ENCODE results near the gene NR4A1. TPM values are rescaled to one million over a fixed set of nuclear protein-coding genes. Genes with fewer than 3 reads are reported as not detected.

Gene NR4A1
- polyA plus RNA-seq, 1 of the 3 experiments (the other 2 are of a cell fraction): 120 TPM

GRCh38 chr12:52014567-52015530 is 36.4 kb upstream of the NR4A1 start:
- POLR2A ChIA-PET: no interaction called here
- Histone ChIP-seq H3K36me3 (replicated peaks in 1 of 2; ENCODE audit: control insufficient read depth in 1 of 2, insufficient read depth in 2 of 2, low read length in 1 of 2) (no peaks in the 10 kb centered on the region), H4K20me1 (ENCODE audit: insufficient read depth) (no peaks in the 10 kb centered on the region), H2AFZ (ENCODE audit: low read depth) (no peak overlapping the region), H3K4me1 (ENCODE audit: control insufficient read depth in 1 of 2, insufficient read depth in 2 of 2, low read depth in 1 of 2, low read length in 1 of 2) (peaks cover 0 to 21% of the 10 kb centered on the region in 2 experiments; a peak in 2 of 4 replicates), H3K27me3 (ENCODE audit: insufficient read depth) (no peaks in the 10 kb centered on the region), H3K27ac (ENCODE audit: low read depth in 2 of 2, low read length in 1 of 2) (no peak overlapping the region), H3K9me3 (no peaks in the 10 kb centered on the region), H3K9ac (no peak overlapping the region), H3K4me3 (ENCODE audit: low read depth in 2 of 2, low read length in 1 of 2) (no peak overlapping the region), H3K4me2 (no peak overlapping the region), H3K9me2 (no peaks in the 10 kb centered on the region), H3K79me2 (ENCODE audit: insufficient read depth) (no peaks in the 10 kb centered on the region), H3F3A (replicated peaks; ENCODE audit: insufficient read depth) (no peaks in the 10 kb centered on the region)
- DNase-seq: no peak
- TF ChIP-seq EP300 (IDR thresholded peaks at IDR 0.05; ENCODE audit: borderline replicate concordance in 1 of 2, low read depth in 1 of 2, low read length in 1 of 2) (no peak), NRF1 (IDR thresholded peaks at IDR 0.05; ENCODE audit: low read depth, low read length) (no peak), RAD21 (IDR thresholded peaks at IDR 0.05; ENCODE audit: low read length) (no peak), YY1 (IDR thresholded peaks at IDR 0.05; ENCODE audit: low read depth) (no peak), RXRA (IDR thresholded peaks at IDR 0.05; ENCODE audit: borderline replicate concordance, low read depth) (no peak), SIN3A (IDR thresholded peaks at IDR 0.05; ENCODE audit: borderline replicate concordance, low read depth, low read length) (no peak), NFIC (IDR thresholded peaks at IDR 0.05; ENCODE audit: borderline replicate concordance) (no peak), EZH2phosphoT487 (IDR thresholded peaks at IDR 0.05; ENCODE audit: borderline replicate concordance, low read depth) (no peak), CTCF (IDR thresholded peaks at IDR 0.05) (no peak)
- WGBS (ENCODE audit: low lambda C conversion rate): 95% methylated on average over 23 of the region's 93 CpGs
- CTCF ChIA-PET: interaction anchor here (1.1 to 15.3 kb wide), 6 partner anchors 7 to 24 kb away, joined by 3 to 608 read pairs (median 10); no protein-coding TSS in a partner anchor

- H3K4me3 ChIP-seq (ENCODE audit: low read depth in 2 of 2, low read length in 1 of 2): no peak overlapping the region
- POLR2A ChIA-PET: no interaction called here
- peaks cover 0 to 20% of the 10 kb centered on the region in 2 experiments; a peak in 2 of 4 replicates for H3K4me1 ChIP-seq (ENCODE audit: control insufficient read depth in 1 of 2, insufficient read depth in 2 of 2, low read depth in 1 of 2, low read length in 1 of 2)
- H3K9me2 ChIP-seq: no peaks in the 10 kb centered on the region
- no peaks in the 10 kb centered on the region for H3K9me3 ChIP-seq
- H2AFZ ChIP-seq (ENCODE audit: low read depth): no peak overlapping the region
- CTCF ChIA-PET: interaction anchor here (1.1 to 15.3 kb wide), 4 partner anchors 8 to 25 kb away, joined by 3 to 608 read pairs (median 10); no protein-coding TSS in a partner anchor
- H3K36me3 ChIP-seq (replicated peaks in 1 of 2; ENCODE audit: control insufficient read depth in 1 of 2, insufficient read depth in 2 of 2, low read length in 1 of 2): no peaks in the 10 kb centered on the region
- no peak overlapping the region for H3K27ac ChIP-seq (ENCODE audit: low read depth in 2 of 2, low read length in 1 of 2)
- H3K79me2 ChIP-seq (ENCODE audit: insufficient read depth): no peaks in the 10 kb centered on the region
- H3K27me3 ChIP-seq (ENCODE audit: insufficient read depth): no peaks in the 10 kb centered on the region
- H3K4me2 ChIP-seq: no peak overlapping the region
- H3K9ac ChIP-seq: no peak overlapping the region
- DNase-seq: no peak
- no peaks in the 10 kb centered on the region for H4K20me1 ChIP-seq (ENCODE audit: insufficient read depth)
- TF ChIP-seq RCOR1 (IDR thresholded peaks at IDR 0.05; ENCODE audit: low read length) (no peak), IRF3 (IDR thresholded peaks at IDR 0.05; ENCODE audit: low read depth, low read length) (no peak), TCF12 (IDR thresholded peaks at IDR 0.05) (no peak), POLR2AphosphoS5 (IDR thresholded peaks at IDR 0.05; ENCODE audit: low read depth, low read length) (no peak), CTCF (IDR thresholded peaks at IDR 0.05) (no peak), RAD21 (IDR thresholded peaks at IDR 0.05; ENCODE audit: low read length) (no peak), NRF1 (IDR thresholded peaks at IDR 0.05; ENCODE audit: low read depth, low read length) (no peak), NFIC (IDR thresholded peaks at IDR 0.05; ENCODE audit: borderline replicate concordance) (no peak)
- no peaks in the 10 kb centered on the region for H3F3A ChIP-seq (replicated peaks; ENCODE audit: insufficient read depth)
- 67% methylated on average over 7 of the region's 10 CpGs for WGBS (ENCODE audit: low lambda C conversion rate)
Observed at GRCh38 chr12:52015532-52016041, 35.7 kb upstream of the NR4A1 start.

All from SK-N-SH (cell line).